NCI-H146 treated with DMSO at 0.1 percent for 48 hours (cell line): ENCODE data around the gene ADAM12.

ENCODE experiments used
- DNase-seq: peaks from one replicate; lab custom pipeline; 2025; ENCODE audit not compliant: unreplicated experiment; lab: John Stamatoyannopoulos, UW

ADAM12 gene

GRCh38 chr10:126126023-126126422 lies 262.3 kb downstream of the ADAM12 start:
- no peak for DNase-seq

GRCh38 chr10:126124668-126125349 lies 263.5 kb downstream of the ADAM12 start:
- DNase-seq = no peak

GRCh38 chr10:126124046-126124445 lies 264.2 kb downstream of the ADAM12 start:
- no peak for DNase-seq

GRCh38 chr10:126123466-126123865 lies 264.8 kb downstream of the ADAM12 start:
- DNase-seq = no peak

- DNase-seq = no peak
These were observed 265.4 kb downstream of the ADAM12 start for GRCh38 chr10:126122881-126123280.

- no peak for DNase-seq
These were observed 268.7 kb downstream of the ADAM12 start for GRCh38 chr10:126119599-126119998.

- DNase-seq = peak; percentile 73
These were observed 269.8 kb downstream of the ADAM12 start for GRCh38 chr10:126118476-126118875.

GRCh38 chr10:126117196-126117595 lies 271.1 kb downstream of the ADAM12 start:
- no peak for DNase-seq

- DNase-seq = no peak
These were observed 272.4 kb downstream of the ADAM12 start for GRCh38 chr10:126115886-126116285.

- peak; percentile 75 for DNase-seq
These were observed 273.3 kb downstream of the ADAM12 start for GRCh38 chr10:126114884-126115555.

GRCh38 chr10:126111516-126111915 lies 276.8 kb downstream of the ADAM12 start:
- no peak for DNase-seq

GRCh38 chr10:126110489-126111180 lies 277.6 kb downstream of the ADAM12 start:
- no peak for DNase-seq

- DNase-seq = no peak
These were observed 278.4 kb downstream of the ADAM12 start for GRCh38 chr10:126109893-126110292.

- DNase-seq = no peak
These were observed 279.6 kb downstream of the ADAM12 start for GRCh38 chr10:126108693-126109092.

GRCh38 chr10:126104767-126105166 lies 283.5 kb downstream of the ADAM12 start:
- DNase-seq = no peak

- no peak for DNase-seq
These were observed 285.6 kb downstream of the ADAM12 start for GRCh38 chr10:126102636-126103035.

GRCh38 chr10:126101736-126102135 lies 286.5 kb downstream of the ADAM12 start:
- DNase-seq = no peak

- DNase-seq = no peak
These were observed 287.0 kb downstream of the ADAM12 start for GRCh38 chr10:126101325-126101724.

- DNase-seq = no peak
These were observed 288.9 kb downstream of the ADAM12 start for GRCh38 chr10:126099366-126099765.

- DNase-seq = no peak
These were observed 290.1 kb downstream of the ADAM12 start for GRCh38 chr10:126098226-126098581.

GRCh38 chr10:126097558-126098225 lies 290.6 kb downstream of the ADAM12 start:
- no peak for DNase-seq

GRCh38 chr10:126094537-126094936 lies 293.7 kb downstream of the ADAM12 start:
- DNase-seq = peak; percentile 53
